ENCODE measurements around the gene IFT122.
"Not testable (repeated sequence)": the region's sequence is repeated elsewhere in the genome, so short reads cannot be mapped to it uniquely, and the experiment has no call there.

The IFT122 gene

DNA sequence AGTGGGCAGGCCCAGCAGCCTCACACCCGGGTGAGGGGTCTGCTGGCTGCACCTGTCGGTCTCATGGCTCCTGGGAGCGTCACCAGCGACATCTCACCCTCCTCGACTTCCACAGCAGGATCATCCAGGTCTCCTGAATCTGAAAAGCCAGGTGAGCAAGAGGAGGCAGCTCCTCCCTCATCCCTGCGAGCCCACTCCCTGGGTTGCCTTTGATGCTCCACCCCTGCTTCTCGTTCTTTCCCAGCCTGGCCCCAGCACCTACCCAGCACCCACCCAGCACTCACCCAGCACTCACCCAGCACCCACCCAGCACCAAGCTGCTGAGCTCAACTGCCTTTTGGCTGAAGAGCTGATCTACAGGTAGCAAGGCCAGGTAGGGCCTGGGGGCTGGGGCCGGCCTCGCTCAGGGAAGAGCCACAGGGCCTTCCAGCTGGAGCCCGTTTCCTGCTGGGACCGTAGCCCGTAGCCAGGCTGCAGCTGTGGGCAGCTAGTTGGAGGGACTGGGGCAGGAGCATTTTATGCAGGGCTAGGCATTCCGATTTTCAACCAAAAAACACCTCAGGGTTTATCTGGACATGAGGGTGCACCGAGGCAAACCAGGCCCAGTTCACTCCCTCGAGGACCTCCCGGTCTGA is 103.2 kb downstream of the IFT122 start, which contains the start of gene H1-8:
TSS of gene H1-8 (plus strand) at position 20 of the 635 bp plus-strand sequence. CDS start at position 64, 44 bp downstream.
- Histone ChIP-seq H3K27me3 (replicated peaks; ENCODE audit: control insufficient read depth, insufficient read depth, low read length, poor library complexity, severe bottlenecking) (no peaks in the 10 kb centered on the region), H3K4me1 (ENCODE audit: control insufficient read depth, insufficient read depth, low read length, poor library complexity, severe bottlenecking) (no peaks in the 10 kb centered on the region), H3K36me3 (ENCODE audit: control insufficient read depth, insufficient read depth, low read length) (no peaks in the 10 kb centered on the region), H3K9me3 (ENCODE audit: control insufficient read depth, low read length) (no peaks in the 10 kb centered on the region), H3K4me3 (ENCODE audit: insufficient read depth, low read depth, low read length, poor library complexity, severe bottlenecking) (no peak within 1 kb of the TSS), H3K27ac (ENCODE audit: insufficient read depth, low read length, poor library complexity, severe bottlenecking) (no peak within 1 kb of the TSS)
- DNase-seq = no peak

- H3K4me1 ChIP-seq (ENCODE audit: control insufficient read depth, insufficient read depth, low read length, poor library complexity, severe bottlenecking) = no peaks in the 10 kb centered on the region
- H3K4me3 ChIP-seq (ENCODE audit: insufficient read depth, low read depth, low read length, poor library complexity, severe bottlenecking) = no peak overlapping the region
- no peaks in the 10 kb centered on the region for H3K9me3 ChIP-seq (ENCODE audit: control insufficient read depth, low read length)
- DNase-seq = no peak
- H3K27me3 ChIP-seq (replicated peaks; ENCODE audit: control insufficient read depth, insufficient read depth, low read length, poor library complexity, severe bottlenecking) = no peaks in the 10 kb centered on the region
- H3K27ac ChIP-seq (ENCODE audit: insufficient read depth, low read length, poor library complexity, severe bottlenecking) = no peak overlapping the region
- H3K36me3 ChIP-seq (ENCODE audit: control insufficient read depth, insufficient read depth, low read length) = no peaks in the 10 kb centered on the region
These were observed 104.0 kb downstream of the IFT122 start for GRCh38 chr3:129543999-129544398.

DNA sequence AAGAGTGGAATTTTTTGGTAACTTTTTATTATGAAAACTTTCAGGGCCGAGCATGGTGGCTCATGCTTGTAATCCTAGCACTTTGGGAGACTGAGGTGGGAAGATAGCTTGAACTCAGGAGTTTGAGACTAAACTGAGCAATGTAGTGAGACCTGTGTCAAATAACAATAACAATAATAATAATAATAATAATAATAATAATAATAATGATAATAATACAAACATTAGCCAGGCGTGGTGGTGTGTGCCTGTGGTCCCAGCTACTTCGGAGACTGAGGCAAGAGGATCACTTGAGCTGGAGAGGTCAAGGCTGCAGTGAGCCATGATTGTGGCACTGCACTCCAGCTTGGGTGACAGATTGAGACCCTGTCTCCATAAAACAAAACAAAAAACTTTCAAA is 105.9 kb downstream of the IFT122 start:
- not testable (repeated sequence) for H3K36me3 ChIP-seq (ENCODE audit: control insufficient read depth, insufficient read depth, low read length); DNase-seq; H3K4me1 ChIP-seq (ENCODE audit: control insufficient read depth, insufficient read depth, low read length, poor library complexity, severe bottlenecking); H3K27ac ChIP-seq (ENCODE audit: insufficient read depth, low read length, poor library complexity, severe bottlenecking); H3K9me3 ChIP-seq (ENCODE audit: control insufficient read depth, low read length); H3K27me3 ChIP-seq (replicated peaks; ENCODE audit: control insufficient read depth, insufficient read depth, low read length, poor library complexity, severe bottlenecking); H3K4me3 ChIP-seq (ENCODE audit: insufficient read depth, low read depth, low read length, poor library complexity, severe bottlenecking)

DNA sequence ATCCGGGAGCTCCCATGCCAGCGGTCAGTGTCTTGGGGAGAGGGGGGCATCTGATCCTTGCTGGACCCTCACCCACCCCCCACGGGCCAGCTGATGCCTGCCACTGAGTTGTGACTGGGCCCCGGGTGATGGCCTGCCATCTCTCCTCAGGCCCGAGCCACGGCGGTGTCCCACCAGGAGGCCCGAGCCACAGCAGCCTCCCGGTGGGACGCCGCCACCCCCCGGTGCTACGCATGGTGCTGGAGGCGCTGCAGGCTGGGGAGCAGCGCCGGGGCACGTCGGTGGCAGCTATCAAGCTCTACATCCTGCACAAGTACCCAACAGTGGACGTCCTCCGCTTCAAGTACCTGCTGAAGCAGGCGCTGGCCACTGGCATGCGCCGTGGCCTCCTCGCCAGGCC is 107.2 kb downstream of the IFT122 start:
- no peak overlapping the region for H3K4me3 ChIP-seq (ENCODE audit: insufficient read depth, low read depth, low read length, poor library complexity, severe bottlenecking)
- no peaks in the 10 kb centered on the region for H3K36me3 ChIP-seq (ENCODE audit: control insufficient read depth, insufficient read depth, low read length)
- DNase-seq = no peak
- no peak overlapping the region for H3K27ac ChIP-seq (ENCODE audit: insufficient read depth, low read length, poor library complexity, severe bottlenecking)
- no peaks in the 10 kb centered on the region for H3K9me3 ChIP-seq (ENCODE audit: control insufficient read depth, low read length)
- no peaks in the 10 kb centered on the region for H3K4me1 ChIP-seq (ENCODE audit: control insufficient read depth, insufficient read depth, low read length, poor library complexity, severe bottlenecking)
- H3K27me3 ChIP-seq (replicated peaks; ENCODE audit: control insufficient read depth, insufficient read depth, low read length, poor library complexity, severe bottlenecking) = no peaks in the 10 kb centered on the region

- Histone ChIP-seq H3K4me3 (ENCODE audit: insufficient read depth, low read depth, low read length, poor library complexity, severe bottlenecking) (no peak overlapping the region), H3K27me3 (replicated peaks; ENCODE audit: control insufficient read depth, insufficient read depth, low read length, poor library complexity, severe bottlenecking) (no peaks in the 10 kb centered on the region), H3K36me3 (ENCODE audit: control insufficient read depth, insufficient read depth, low read length) (no peaks in the 10 kb centered on the region), H3K27ac (ENCODE audit: insufficient read depth, low read length, poor library complexity, severe bottlenecking) (no peak overlapping the region), H3K9me3 (ENCODE audit: control insufficient read depth, low read length) (no peaks in the 10 kb centered on the region), H3K4me1 (ENCODE audit: control insufficient read depth, insufficient read depth, low read length, poor library complexity, severe bottlenecking) (no peaks in the 10 kb centered on the region)
- no peak for DNase-seq
These were observed 108.3 kb downstream of the IFT122 start for GRCh38 chr3:129548104-129548965.

DNA sequence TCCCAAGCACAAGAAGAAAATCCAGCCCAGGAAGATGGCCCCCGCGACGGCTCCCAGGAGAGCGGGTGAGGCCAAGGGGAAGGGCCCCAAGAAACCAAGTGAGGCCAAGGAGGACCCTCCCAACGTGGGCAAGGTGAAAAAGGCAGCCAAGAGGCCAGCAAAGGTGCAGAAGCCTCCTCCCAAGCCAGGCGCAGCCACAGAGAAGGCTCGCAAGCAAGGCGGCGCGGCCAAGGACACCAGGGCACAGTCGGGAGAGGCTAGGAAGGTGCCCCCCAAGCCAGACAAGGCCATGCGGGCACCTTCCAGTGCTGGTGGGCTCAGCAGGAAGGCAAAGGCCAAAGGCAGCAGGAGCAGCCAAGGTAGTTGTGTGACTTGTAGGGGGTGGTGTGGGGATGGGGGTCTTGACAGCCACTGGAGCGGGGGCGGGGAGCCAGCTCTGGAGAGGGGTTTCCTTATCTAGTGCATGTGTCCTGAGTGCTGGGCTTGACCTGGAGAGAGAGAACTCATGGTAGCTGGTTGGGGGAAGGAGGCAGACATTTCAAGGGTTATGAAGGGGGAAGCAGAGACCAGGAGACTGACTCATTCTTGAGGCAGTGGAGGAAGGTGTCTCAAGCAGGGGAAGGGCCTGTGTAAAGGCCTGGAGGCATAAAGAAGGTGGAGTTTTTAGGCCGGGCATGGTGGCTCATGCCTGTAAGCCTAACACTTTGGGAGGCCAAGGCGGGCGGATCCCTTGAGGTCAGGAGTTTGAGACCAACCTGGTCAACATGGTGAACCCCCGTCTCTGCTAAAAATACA is 109.2 kb downstream of the IFT122 start:
- Histone ChIP-seq H3K27me3 (replicated peaks; ENCODE audit: control insufficient read depth, insufficient read depth, low read length, poor library complexity, severe bottlenecking) (no peaks in the 10 kb centered on the region), H3K36me3 (ENCODE audit: control insufficient read depth, insufficient read depth, low read length) (no peaks in the 10 kb centered on the region), H3K27ac (ENCODE audit: insufficient read depth, low read length, poor library complexity, severe bottlenecking) (no peak overlapping the region), H3K9me3 (ENCODE audit: control insufficient read depth, low read length) (no peaks in the 10 kb centered on the region), H3K4me3 (ENCODE audit: insufficient read depth, low read depth, low read length, poor library complexity, severe bottlenecking) (no peak overlapping the region), H3K4me1 (ENCODE audit: control insufficient read depth, insufficient read depth, low read length, poor library complexity, severe bottlenecking) (no peaks in the 10 kb centered on the region)
- DNase-seq = no peak

- no peaks in the 10 kb centered on the region for H3K9me3 ChIP-seq (ENCODE audit: control insufficient read depth, low read length)
- DNase-seq = no peak
- H3K27me3 ChIP-seq (replicated peaks; ENCODE audit: control insufficient read depth, insufficient read depth, low read length, poor library complexity, severe bottlenecking) = no peaks in the 10 kb centered on the region
- no peaks in the 10 kb centered on the region for H3K36me3 ChIP-seq (ENCODE audit: control insufficient read depth, insufficient read depth, low read length)
- no peaks in the 10 kb centered on the region for H3K4me1 ChIP-seq (ENCODE audit: control insufficient read depth, insufficient read depth, low read length, poor library complexity, severe bottlenecking)
- no peak overlapping the region for H3K27ac ChIP-seq (ENCODE audit: insufficient read depth, low read length, poor library complexity, severe bottlenecking)
- H3K4me3 ChIP-seq (ENCODE audit: insufficient read depth, low read depth, low read length, poor library complexity, severe bottlenecking) = no peak overlapping the region
These were observed 109.8 kb downstream of the IFT122 start for GRCh38 chr3:129549805-129550204.

GRCh38 chr3:129552287-129553050 is 112.4 kb downstream of the IFT122 start:
- Histone ChIP-seq H3K27ac (ENCODE audit: insufficient read depth, low read length, poor library complexity, severe bottlenecking) (no peak overlapping the region), H3K4me3 (ENCODE audit: insufficient read depth, low read depth, low read length, poor library complexity, severe bottlenecking) (no peak overlapping the region), H3K4me1 (ENCODE audit: control insufficient read depth, insufficient read depth, low read length, poor library complexity, severe bottlenecking) (no peaks in the 10 kb centered on the region), H3K36me3 (ENCODE audit: control insufficient read depth, insufficient read depth, low read length) (no peaks in the 10 kb centered on the region), H3K27me3 (replicated peaks; ENCODE audit: control insufficient read depth, insufficient read depth, low read length, poor library complexity, severe bottlenecking) (no peaks in the 10 kb centered on the region), H3K9me3 (ENCODE audit: control insufficient read depth, low read length) (no peaks in the 10 kb centered on the region)
- no peak for DNase-seq

- DNase-seq = no peak
- Histone ChIP-seq H3K36me3 (ENCODE audit: control insufficient read depth, insufficient read depth, low read length) (no peaks in the 10 kb centered on the region), H3K27me3 (replicated peaks; ENCODE audit: control insufficient read depth, insufficient read depth, low read length, poor library complexity, severe bottlenecking) (no peaks in the 10 kb centered on the region), H3K27ac (ENCODE audit: insufficient read depth, low read length, poor library complexity, severe bottlenecking) (no peak overlapping the region), H3K4me3 (ENCODE audit: insufficient read depth, low read depth, low read length, poor library complexity, severe bottlenecking) (no peak overlapping the region), H3K9me3 (ENCODE audit: control insufficient read depth, low read length) (no peaks in the 10 kb centered on the region), H3K4me1 (ENCODE audit: control insufficient read depth, insufficient read depth, low read length, poor library complexity, severe bottlenecking) (no peaks in the 10 kb centered on the region)
These were observed 113.1 kb downstream of the IFT122 start for GRCh38 chr3:129553171-129553570.
